GM18858 (cell line): ENCODE data around the gene IL23R.
"Not testable (repeated sequence)": the region's sequence is repeated elsewhere in the genome, so short reads cannot be mapped to it uniquely, and the experiment has no call there.

Experiments
- ATAC-seq: cut with Tn5 transposase; IDR thresholded peaks from one replicate; pipeline ENCODE4 v1.9.1; 2021; ENCODE audit not compliant: unreplicated experiment

Gene IL23R

DNA sequence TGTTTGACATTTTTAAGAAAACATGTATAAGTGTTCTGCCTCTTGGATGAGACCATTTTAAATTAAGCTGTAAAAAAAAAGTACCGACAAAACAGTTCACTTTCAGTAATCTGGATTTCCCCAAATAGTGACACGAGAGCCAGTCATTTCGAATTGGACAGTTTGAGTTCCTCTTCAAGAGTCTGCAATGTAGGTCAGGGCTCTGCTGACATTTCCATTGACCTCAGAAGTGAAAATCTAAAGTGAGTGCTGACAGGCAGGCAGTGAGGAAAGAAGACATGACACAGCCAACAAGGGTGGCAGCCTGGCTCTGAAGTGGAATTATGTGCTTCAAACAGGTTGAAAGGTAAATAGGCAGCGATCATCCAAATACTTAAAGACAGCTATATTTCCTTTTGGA lies at the start of gene IL23R:
IL23R (plus strand) TSS at position 259 of the 400 bp plus-strand sequence. CDS start 1,667 bp downstream, outside the sequence.
- ATAC-seq, result peak; percentile 85

- no peak for ATAC-seq
Observed at GRCh38 chr1:67118191-67118590, 48.1 kb upstream of the IL23R start.

DNA sequence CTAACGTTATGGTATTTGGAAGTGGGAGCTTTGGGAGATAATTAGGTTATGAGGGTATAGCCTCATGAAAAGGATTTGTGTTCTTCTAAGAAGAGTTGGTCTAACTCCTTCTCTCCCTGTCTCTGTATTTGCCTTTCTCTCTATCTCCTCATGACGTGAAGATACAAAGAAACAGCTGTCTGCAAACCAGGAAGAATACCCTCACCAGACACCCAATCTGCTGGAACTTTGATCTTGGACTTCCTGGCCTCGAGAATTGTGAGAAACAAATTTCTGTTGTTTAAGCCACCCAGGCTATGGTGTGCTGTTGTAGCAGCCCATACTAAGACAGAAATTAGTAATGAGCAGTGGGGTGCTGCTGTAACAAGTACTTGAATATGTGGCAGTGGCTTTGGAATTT lies 47.6 kb upstream of the IL23R start:
- ATAC-seq, result no peak

DNA sequence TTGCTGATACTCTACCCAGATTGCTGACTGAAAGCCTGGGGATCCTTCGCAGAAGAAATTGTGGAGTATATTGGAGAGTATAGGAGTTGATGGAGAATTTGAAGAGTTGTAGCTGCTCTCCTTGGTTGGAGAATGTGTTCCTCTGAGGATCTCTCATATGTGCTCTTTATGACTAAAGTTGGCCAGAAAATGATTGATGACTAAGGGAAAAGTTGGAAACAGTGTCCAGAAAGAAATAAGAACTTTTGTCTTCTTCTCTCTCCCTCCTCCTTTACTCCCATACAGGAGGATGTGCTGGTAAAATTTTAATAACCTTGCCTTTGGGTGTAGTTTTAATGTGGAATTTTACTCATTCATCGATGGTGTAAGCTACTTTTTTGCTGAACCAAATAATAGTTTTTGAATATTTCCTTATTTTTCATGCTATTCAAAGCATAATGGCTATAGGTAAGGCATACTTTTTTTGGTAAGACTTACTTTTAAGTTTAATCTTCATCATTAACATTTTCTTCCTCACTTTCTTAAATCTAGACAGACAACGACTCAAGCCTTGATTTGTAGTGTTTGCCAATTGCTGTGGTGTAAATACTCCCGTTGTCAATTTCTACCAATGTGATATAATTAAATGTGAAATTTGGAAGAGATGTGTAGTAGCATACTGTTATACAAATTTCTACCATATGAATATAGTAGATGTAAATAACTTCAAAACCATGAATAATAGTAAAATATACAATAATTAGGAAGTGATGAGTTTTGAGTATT lies 45.2 kb upstream of the IL23R start:
- no peak for ATAC-seq

DNA sequence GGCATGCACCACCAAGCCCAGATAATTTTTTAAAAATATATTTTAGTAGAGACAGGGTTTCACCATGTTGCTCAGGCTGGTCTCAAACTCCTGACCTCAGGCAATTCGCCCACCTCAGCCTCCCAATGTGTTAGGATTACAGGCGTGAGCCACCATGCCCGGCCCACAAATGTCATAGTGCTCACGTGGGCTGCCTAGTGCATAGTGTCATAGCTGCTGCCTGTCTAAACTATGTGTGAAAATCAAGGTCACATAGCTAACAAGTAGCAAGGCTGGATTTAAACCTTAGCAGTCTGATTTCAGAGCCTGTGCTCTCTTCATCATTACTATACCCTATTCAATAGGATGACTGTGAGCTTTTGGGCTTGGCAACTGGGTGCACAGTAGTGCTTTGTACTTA lies 41.8 kb upstream of the IL23R start:
- no peak for ATAC-seq

DNA sequence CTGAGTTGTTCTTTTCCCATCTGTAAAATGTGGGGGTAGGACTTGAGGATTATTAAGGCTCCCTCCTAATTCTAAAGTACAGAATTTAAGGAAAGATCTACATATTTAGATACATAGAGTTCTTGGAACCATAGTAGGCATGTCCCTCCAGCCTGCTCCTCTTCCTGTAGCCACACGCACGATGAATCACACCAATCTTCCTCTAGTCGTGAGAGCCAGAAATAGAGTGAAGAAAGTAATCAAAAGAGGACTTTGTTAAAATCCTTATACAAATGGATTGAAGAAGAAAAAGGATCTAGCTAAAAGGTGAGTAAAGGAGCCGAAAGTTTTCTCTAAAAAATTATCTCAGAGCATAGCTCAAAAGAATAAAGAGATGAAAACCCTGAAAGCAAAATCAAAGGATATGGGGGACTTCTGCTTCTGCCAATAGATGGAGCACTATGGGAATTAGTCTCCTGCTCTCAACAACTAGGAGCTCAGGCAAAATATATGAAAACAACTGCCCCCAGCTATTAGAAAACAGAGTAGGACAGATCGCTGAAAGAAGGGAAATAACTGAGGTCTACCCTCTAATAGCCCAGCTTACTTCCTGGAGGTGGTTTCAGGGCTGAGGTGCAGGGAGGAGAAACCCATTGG lies 40.0 kb upstream of the IL23R start:
- ATAC-seq, result no peak

DNA sequence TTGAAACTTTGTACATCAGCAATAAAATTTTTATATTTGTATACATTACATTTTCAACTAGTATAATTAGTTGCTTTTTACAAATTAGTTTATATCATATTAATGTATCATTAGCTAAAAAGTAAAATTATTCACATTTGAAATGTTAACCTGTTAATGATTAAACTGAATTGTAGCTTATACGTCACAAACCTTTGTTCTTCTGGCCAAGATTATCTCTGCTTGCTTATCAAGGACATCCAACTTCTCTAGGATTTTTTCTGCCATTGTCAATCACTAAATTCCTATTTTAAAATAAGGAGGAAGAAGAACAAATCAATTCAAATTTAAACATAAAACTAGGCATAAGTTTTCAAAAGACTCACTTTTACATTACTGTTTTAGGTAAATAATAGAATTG lies 39.3 kb upstream of the IL23R start:
- ATAC-seq, result no peak

GRCh38 chr1:67130673-67131072 lies 35.6 kb upstream of the IL23R start:
- no peak for ATAC-seq

GRCh38 chr1:67133177-67133576 lies 33.1 kb upstream of the IL23R start:
- ATAC-seq, result no peak

- ATAC-seq, result no peak
Observed at GRCh38 chr1:67134695-67135094, 31.6 kb upstream of the IL23R start, which contains the start of gene C1orf141. Gene C1orf141 (minus strand): TSS chr1:67134970. CDS start chr1:67127240, 7,730 bp downstream.

GRCh38 chr1:67135354-67135753 lies 30.9 kb upstream of the IL23R start:
- ATAC-seq, result no peak

DNA sequence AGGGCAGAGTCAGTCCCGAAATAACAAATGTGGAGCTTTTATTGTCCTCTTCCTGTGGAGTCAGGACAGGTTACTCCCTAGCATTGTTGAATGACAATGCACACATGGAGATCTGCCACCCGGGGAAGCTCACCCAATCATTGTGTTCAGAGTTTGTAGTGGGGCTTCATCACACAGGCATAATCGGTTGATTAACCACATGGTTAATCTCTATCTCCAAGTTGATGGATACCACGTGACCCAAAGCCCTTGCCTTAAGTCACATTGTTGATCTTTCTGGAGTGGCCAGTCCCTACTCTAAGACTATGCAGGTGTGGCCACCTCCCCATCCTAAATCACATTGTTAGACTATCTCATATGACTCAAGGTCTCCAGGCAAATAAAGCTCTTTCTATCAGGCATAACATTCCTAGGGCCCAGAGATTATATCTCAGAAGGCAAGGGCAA lies 28.9 kb upstream of the IL23R start:
- no peak for ATAC-seq

- ATAC-seq, result no peak
Observed at GRCh38 chr1:67138813-67139499, 27.3 kb upstream of the IL23R start.

DNA sequence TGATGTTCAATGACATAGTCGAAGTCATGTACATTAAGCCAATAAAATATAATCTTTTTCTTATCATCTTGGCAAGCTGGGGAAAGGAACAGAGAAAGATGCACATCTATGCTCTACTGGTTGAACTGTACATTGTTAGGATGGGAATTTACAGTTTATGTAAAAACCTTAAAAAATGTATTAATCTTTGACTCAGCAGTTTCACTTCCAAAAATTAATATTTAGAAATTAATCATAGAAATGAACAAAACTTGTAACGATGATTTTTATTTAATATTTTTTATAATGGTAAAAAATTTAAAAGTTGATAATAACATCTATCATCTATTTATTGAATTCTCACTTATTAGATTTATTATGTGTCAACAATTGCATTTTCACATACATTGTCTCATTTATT lies 25.8 kb upstream of the IL23R start:
- ATAC-seq, result no peak

GRCh38 chr1:67141832-67142231 lies 24.4 kb upstream of the IL23R start:
- not testable (repeated sequence) for ATAC-seq

DNA sequence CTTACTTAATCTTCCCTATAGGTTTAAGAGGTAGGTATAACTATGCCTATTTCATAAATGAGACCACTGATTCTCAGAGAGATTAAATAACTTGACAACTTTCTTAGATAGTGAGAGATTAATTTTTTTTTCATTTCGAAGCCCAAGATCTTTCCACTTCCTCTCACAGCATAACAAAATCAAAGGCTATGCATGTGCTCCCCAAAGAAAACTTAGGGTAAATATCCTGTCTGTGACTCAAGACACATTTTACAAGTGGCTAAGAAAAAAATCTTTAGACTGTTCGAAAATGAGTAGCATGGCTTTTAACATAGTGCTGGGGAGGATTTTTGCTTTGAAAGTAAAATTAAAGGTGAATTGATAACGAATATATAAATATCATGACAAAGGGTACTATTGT lies 23.3 kb upstream of the IL23R start:
- no peak for ATAC-seq

- no peak for ATAC-seq
Observed at GRCh38 chr1:67143966-67144365, 22.3 kb upstream of the IL23R start.

DNA sequence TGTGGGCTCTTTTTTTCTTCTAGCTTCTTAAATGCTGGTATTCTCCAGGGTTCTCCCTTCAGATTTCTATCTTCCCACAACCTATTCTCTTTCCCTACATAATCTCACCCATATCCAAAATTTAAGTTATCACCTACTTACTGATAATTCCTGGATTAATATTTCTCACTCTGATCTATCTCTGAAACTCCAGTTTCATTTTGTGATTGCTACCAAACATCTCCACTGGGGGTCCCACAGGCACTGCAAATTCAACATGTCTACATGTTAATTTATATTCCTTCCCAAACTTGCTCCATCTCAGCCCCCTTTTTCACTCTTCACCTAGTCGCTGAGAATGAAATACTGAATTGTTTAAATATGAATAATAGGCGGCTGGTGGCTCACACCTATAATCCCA lies 21.6 kb upstream of the IL23R start:
- ATAC-seq, result no peak

GRCh38 chr1:67146101-67146500 lies 20.2 kb upstream of the IL23R start:
- ATAC-seq, result no peak

GRCh38 chr1:67146539-67146938 lies 19.7 kb upstream of the IL23R start:
- ATAC-seq, result no peak

DNA sequence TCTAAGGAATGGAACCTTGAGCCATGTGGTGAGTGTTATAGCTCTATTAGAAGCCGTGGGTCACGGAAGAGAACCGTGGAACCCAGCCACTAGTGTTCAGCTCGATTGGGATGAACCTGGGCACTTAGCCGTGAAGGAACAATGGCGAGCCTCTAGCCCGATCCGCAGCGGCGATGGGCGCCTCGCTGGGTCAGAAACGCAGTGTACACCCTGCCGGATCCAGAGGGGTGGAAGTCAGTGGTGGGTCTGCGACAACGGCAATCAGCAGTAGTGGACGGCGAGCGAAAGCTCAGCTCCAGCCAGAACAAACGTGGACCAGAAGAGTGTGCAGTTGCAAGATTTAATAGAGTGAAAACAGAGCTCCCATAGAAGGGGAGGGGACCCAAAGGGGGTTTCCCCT lies 18.3 kb upstream of the IL23R start:
- not testable (repeated sequence) for ATAC-seq
